ENCODE results near the gene KBTBD2. TPM values are rescaled to one million over a fixed set of nuclear protein-coding genes. Genes with fewer than 3 reads are reported as not detected.

The KBTBD2 gene
- total RNA-seq, 1 donor from 2014 or later: 41.3 TPM

Other genes with a start within 250 kb of the KBTBD2 start
- gene FKBP9, start 65.7 kb upstream of the KBTBD2 start, total RNA-seq (ENCODE audit: unreplicated experiment): 90.7 TPM
- 35.9 TPM for gene NT5C3A, start 171.0 kb upstream of the KBTBD2 start, total RNA-seq (ENCODE audit: unreplicated experiment)
- gene RP9, start 217.6 kb upstream of the KBTBD2 start, total RNA-seq (ENCODE audit: unreplicated experiment): 26.4 TPM
- gene BBS9, start 237.8 kb upstream of the KBTBD2 start, total RNA-seq (ENCODE audit: unreplicated experiment): 21.1 TPM

Measured in glutamatergic neuron (in vitro differentiated cells).